ENCODE results near the gene SLC12A1. TPM values are rescaled to one million over a fixed set of nuclear protein-coding genes. Genes with fewer than 3 reads are reported as not detected.

Gene SLC12A1
- polyA plus RNA-seq (ENCODE audit: insufficient read length in 4 of 4), result 100 to 1,000 TPM in 3 of 4 donors, 1 to 10 TPM in 1; 8.3 to 779 (median 420) TPM

DNA sequence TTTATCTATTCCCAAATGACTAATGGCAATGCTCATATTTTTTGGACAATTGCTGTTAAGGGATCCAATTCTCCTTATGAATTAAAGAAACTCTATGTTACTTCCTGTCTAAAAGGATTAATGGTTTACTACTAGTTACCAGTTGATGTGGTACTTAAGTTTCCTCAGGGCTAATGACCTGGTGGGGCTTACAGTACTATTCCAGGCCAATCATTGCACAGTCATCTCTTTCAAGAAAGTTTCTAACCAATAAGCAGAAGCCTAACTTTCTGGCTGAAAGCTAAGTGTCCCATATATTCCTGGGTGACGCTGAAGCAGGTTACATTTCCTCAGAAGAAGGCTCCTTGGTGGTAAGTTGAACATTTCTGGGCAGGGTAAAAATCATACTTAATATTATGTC, at the start of gene SLC12A1:
Gene SLC12A1 (plus strand): TSS at position 322 of the 400 bp plus-strand sequence. CDS start 1,418 bp downstream, outside the sequence.
- DNase-seq (ENCODE audit: low read depth in 4 of 4, low spot score in 3 of 4), result no peak

DNA sequence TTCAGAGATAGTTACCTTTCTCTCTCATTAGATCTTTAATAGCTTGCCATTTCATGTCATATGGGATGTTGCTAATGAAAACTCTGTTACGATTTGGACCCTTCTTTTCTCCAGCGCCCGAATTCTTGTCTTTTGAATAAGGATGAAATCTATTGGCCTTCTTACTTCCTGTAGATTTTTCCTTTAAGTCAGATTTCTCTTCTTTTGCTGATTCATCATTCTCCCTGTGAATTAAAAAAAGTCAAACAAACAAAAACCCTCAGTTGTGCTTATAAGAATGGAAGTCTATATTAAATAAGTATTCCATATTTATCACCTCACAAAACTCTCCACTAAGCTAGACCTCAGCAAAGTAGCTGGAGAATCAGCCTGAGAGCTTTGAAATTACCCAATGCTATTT, 37.5 kb upstream of the SLC12A1 start:
- DNase-seq (ENCODE audit: low read depth in 4 of 4, low spot score in 3 of 4), result no peak

DNA sequence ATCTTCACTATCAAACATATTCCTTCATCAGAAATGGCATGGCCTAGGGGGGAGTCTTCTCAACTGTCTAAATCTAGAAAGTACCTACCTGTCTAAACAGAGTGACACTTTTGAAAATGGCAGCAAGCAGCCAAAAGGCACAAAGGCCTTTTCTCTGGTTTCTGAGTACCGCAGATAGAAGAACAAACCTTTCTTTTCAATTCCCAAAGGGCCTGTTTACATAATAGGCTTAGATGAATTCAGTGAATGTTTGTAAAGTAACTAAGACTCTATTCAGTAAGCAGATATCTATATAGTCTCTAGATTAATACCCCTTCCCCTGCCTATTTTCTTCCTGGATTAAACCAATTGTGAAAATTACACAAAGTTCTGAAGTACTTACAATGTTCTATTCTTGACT, 35.1 kb upstream of the SLC12A1 start:
- DNase-seq (ENCODE audit: low read depth in 4 of 4, low spot score in 3 of 4), result no peak

DNA sequence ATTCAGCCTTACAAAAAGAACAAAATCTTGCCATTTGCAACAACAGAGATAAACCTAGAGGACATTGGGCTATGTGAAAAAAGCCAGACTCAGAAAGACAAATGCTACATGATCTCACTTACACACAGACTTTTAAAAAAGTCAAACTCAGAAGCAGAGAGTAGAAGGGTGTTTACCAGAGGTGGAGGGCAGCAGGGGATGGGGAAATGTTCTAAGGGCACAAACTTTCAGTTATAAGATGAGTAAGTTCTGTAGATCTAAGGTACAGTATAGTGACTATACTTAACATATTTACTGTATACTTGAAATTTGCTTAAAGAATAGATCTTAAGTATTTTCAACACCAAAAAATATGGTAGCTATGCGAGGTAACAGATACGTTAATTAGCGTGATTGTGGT, 31.0 kb upstream of the SLC12A1 start:
- DNase-seq (ENCODE audit: low read depth in 4 of 4, low spot score in 3 of 4), result no peak

DNA sequence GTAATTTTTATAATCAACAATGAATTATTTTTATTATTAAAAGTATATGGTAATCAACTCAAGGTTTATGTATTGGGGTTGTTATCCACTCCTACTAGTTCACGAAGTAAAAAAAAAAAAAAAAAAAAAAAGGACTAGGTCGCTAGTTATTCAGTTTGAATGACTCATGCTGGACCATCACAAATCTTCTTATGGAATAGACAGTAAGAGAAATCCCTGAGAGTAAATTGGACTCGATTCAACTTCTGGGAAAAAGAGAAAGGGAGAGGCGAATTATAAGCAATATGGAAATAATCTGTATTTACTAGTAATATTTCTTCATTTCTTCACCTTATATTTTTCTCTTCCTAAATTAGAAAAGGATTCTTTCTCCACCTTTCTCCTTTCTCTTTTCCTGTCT, 30.0 kb upstream of the SLC12A1 start:
- no peak for DNase-seq (ENCODE audit: low read depth in 4 of 4, low spot score in 3 of 4)

DNA sequence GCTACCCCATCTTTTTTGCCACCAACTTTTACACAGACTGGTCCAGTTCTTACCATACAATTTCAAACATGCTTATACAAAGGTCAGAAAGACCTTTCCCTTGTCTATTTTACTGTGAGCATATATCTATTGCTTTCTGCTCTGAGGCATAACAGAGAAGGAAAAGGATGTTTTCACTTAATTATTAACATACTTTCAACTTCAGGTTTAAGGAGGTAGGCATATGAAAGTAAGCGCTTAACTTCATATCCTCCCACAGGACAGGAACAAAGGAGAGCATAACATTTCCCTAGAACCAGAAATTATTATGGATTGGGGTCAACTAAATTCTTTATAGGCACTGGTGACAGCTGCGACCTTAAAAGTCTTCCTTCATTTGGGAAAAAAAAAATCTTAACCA, 29.1 kb upstream of the SLC12A1 start:
- DNase-seq (ENCODE audit: low read depth in 4 of 4, low spot score in 3 of 4), result no peak

DNA sequence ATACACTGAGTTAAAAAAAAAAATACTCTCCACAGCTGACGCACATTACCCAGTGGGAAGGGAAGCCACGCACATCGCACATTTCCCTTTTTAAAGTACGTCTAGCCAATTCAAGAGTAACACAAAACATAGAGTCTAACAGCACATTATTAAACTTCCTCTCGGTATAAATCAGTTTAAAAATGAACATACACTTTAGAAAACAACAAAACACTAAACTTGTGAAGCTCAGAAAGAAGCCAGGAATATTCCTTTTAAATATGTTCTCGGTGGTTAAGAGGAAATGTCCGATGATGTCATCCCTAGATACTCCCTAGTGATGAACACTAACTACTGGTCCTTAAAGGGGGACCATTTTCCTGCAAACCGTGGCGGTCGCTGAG, 28.7 kb upstream of the SLC12A1 start:
- DNase-seq (ENCODE audit: low read depth in 4 of 4, low spot score in 3 of 4), result peak; percentile 14 to 62 (median 48)

DNA sequence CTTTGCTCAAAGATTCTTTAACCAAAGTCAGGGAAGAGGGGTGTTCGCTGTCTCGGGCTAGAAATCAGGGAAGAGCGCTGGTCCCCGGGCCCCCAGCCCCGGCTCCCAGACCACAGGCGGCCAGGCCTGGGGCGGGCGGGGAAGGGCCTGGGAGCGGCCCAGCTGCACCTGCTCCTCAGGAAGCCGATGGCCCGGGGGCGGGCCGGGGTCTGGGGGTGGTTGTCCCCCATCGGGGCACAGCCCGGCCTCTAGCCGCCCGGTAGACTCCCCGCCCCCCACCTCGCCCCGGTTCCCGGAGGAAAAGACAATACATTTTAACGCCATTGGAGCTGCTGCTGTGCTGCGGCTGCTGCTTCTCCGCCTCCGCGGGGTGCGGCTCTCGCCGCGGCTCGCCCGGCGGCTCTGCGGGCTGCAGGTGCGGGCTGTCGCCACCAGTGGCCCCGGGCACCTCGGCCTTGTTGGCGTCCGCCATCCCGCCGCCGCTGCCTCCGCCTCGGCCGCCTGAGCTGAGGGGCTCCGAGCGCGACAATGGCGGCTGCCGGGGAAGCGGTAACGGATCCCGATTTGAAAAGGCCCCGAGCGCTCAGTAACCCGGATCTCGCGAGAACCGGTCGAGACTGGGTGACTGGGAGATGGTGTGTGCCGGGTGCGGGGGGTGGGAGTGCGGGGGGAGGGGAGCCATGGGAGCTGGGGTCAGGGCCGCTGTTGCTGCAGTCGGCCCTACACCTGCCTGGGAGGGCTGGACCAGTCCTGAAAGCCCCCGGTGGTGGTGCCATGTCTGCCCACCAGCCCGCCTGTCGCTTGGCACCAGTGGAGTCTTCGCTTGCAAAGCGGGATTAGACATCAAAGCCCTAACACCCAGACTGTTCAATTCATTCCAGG, 28.1 kb upstream of the SLC12A1 start, which contains the start of gene MYEF2:
Gene MYEF2 (minus strand): TSS at position 530 of the 882 bp plus-strand sequence. CDS start 58 bp downstream, at position 472.
- peak; percentile 50 to 77 (median 69) for DNase-seq (ENCODE audit: low read depth in 4 of 4, low spot score in 3 of 4)

DNA sequence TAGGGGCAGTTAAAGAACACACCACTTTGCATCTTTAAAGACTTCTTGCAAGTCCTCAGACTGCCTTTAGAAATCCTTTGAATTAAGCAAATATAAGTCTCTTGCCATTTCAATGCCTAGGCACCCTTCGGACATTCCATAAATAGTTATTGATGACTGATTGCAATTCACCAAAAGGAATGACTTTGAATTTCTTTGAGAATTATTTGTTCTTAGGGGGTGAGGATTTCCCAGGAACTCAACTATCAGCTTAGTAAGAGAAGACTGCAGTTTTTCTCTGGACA, 27.5 kb upstream of the SLC12A1 start:
- no peak for DNase-seq (ENCODE audit: low read depth in 4 of 4, low spot score in 3 of 4)

DNA sequence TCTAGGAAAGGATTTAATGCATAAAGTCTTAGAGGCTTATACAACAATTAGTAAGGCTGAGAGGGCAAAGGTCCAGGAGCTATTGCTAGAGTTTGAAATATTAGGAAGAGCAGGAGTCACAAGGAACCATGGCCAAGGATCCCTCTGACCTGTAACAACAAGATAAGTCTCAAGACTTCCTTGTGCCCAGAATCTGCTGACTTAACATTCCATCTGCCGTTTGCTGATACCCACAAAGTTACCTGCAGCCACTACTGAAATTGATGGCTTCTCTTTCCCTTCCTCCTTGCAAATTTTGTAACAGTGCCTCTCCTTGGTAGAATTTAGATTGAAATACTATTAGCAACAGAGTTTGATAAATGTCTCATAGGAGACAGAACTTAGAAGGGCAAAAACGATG, 23.4 kb upstream of the SLC12A1 start:
- DNase-seq (ENCODE audit: low read depth in 4 of 4, low spot score in 3 of 4), result no peak

DNA sequence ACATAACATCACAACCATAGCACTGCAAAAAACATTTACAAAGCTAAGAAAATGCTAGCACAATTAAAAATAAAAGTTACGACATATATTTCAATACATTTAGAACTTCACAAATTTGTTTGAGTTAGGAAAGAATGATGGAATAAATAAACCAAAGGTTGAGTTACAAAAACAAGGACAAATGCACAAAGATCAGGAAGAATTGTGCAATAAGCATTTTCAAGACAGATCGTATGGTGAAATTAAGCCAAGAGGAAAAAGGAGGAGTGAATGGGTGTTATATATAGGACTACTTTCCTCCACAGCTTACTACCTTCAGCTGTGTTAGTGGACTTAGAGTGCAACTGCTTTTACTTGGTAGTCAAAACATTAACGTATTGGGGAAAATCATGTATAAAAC, 20.6 kb upstream of the SLC12A1 start:
- DNase-seq (ENCODE audit: low read depth in 4 of 4, low spot score in 3 of 4), result no peak

DNA sequence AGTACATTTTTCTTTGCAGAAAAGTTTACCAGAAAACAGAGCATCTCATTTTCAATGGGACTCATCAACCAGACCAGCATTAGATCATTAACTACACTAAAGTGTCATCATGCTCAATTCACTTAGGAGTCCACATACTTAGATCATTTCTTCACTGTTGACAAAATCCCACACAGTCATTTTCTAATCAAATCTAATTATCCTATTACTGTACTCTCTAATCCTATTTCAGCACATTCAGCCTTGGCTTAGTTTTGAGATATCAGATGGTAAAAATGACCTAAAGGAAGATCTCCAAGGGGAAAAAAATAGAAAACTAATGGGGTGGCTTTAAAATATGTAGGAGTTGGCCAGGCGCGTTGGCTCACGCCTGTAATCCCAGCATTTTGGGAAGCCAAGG, 19.8 kb upstream of the SLC12A1 start:
- DNase-seq (ENCODE audit: low read depth in 4 of 4, low spot score in 3 of 4), result no peak

DNA sequence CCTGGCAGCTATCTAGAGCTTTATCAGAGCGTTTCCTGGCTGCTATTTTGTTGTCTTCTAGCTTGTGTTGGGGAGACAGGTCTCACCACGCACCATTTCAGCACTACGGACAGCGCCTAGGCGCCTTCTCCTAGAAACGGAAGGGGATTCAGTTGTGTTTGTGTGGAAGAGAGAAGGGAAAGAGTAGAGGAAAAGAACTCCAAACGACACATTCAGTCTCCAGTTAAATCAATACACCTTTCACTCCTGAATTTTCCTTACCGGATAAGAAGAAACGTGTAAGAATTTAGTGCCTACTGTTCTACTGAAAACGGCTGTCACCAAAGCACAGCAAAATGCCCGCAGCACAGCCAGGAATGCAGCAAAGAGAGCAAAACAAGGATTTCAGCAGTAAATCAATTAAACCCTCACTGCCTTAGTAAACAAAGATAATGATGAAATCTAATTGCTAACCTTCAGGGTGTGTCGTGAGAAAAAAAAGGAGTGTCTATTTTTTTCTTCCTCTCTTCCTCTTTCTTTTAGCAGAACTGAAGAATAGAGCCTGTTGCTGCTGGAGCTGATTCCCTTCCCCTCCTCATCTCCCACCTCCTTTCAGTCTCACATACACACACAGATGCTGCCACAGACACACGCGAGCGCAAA, 15.0 kb upstream of the SLC12A1 start:
- peak; percentile 69 to 90 (median 78) for DNase-seq (ENCODE audit: low read depth in 4 of 4, low spot score in 3 of 4)

DNA sequence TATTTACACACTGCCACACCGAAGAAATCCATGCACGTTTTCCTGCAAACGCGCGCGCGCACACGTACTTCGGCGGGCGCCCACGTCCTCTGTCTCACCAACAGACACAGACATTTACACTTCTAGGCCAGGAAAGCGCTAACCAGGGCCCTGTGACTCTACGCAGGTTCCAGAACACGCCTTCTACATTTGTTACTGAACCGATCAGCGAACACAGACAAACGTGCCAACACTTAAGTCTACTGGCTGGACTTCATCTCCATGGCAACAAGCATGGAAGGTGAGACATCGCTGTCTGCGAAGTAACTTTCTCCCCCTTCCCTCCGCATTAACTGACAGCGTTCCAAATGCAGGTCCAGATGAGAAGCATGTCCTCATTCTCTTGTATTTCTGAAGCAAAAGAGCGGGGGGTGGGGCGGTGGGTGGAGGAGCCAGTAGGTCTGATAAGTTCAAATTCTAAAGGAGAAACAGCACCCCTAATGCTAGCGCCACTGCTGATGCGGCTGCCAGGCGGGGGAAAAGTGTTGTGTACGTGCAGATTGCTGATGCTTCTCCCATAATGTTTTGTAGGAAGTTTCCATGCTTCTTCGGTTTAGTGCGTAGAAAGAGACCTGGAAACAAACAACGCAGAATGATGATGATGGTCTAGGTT, 14.4 kb upstream of the SLC12A1 start, which contains the start of gene CTXN2:
Gene CTXN2 (plus strand): TSS at position 92 of the 652 bp plus-strand sequence. CDS start 9,636 bp downstream, outside the sequence.
- no peak for DNase-seq (ENCODE audit: low read depth in 4 of 4, low spot score in 3 of 4)

DNA sequence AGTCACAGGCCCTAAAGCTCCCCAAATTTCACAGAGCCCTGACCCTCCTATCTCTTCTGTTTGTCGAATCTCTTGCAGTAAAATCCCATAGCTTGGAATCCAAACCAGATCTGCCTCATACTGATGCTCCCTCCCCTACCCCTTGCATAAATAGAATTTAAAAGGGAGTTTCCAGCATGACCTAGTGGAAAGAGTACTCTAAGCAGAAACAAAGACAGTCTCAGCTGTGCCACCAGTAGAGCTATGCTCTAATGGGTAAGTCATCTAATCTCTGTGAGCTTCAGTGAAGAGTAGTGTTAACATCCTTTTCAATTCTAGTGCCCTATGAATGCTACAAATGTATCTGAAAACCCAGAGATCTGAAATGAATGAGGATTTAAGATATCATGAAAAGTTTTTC, 4.0 kb upstream of the SLC12A1 start:
- no peak for DNase-seq (ENCODE audit: low read depth in 4 of 4, low spot score in 3 of 4)

DNA sequence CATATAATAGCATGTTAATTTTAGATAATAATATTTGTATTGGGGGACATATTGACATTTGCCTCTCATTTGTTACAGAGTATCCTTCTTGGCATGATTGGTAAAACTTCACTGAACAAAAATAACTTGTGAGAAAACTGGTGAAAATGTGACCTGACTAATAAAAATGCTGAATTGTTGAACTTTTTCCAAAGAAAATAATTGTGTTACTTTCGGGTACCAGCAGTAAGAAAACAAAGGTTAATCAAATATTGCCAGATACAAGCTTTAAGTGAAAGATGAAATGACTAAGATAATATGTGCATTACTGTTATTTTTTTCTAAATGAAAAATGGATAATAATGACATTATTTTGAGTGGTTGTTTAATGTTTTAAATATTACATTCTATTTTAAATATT, 15.2 kb downstream of the SLC12A1 start:
- no peak for DNase-seq (ENCODE audit: low read depth in 4 of 4, low spot score in 3 of 4)

DNA sequence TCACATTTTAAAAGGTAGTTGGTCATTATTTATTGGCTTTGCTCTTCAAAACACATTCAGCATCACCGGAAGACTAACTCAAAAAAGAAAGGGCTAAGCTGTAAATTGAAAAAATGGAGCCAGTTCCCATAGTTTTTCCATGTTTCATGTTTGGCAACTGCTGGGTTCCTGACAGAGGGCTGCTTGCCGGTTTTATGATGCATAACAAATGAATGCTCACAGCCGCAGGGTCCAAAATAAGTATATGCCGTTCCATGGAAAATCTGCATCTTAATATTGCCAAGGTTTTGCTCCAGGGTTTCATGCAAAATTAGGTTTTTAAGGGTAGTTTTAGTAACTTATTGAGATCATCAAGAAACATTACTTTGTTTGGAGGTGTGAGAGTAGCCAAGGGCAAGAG, 15.8 kb downstream of the SLC12A1 start:
- DNase-seq (ENCODE audit: low read depth in 4 of 4, low spot score in 3 of 4), result no peak

DNA sequence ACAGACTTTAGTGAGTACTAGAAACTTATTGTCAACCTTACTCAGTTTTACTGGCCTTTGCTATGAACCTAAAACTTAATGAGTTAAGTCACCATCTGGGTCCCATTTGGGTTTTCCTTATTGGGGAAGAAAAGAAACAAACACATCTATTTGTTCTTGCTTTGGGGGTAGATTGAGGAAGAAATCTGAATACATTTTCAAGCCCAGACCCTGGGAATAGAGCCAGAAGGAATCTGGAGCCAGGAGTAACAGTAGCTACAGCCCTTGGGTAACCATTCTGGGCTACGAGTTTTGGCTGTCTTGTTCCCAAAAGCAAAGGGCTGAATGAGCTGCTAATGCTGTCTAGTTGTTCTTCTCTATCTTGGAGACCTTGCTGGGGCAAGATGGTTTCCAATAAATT, 16.5 kb downstream of the SLC12A1 start:
- DNase-seq (ENCODE audit: low read depth in 4 of 4, low spot score in 3 of 4), result no peak

DNA sequence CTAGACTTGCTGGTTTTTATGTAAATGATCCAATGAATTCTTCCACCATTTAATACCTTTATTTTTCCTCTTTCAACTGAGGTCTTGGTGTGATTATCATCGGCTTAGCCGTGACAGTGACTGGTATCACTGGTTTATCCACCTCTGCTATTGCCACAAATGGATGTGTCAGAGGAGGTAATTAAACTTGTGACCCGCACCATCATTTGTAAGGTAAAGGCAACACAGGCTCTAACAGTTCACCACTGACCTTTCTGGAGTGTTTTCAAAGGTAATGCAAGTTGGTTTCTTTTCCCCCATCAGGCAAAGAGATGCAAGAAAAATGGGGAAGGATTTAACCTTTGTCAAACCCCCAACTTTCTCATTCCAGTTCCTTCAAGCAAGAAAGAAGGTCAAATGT, 19.7 kb downstream of the SLC12A1 start:
- DNase-seq (ENCODE audit: low read depth in 4 of 4, low spot score in 3 of 4), result no peak

DNA sequence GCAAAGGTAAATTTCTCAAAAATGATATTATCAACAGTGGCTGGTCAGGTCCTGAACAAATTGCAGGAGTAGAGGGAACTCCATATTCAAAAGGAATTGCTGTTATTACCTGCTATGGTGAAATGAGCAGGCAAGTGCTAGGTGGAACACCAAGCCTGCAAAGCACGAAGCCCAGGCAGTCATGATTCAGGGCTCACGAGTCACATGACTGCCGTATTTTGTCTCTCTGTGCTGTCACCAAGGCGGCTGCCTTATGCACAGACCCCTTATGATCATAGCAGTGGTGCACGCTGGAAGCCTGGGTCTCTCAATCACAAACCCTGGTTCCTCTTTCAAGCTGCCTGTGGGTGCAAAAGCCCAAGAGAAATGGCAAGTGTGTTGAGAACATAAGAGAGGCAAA, 24.4 kb downstream of the SLC12A1 start:
- no peak for DNase-seq (ENCODE audit: low read depth in 4 of 4, low spot score in 3 of 4)

DNA sequence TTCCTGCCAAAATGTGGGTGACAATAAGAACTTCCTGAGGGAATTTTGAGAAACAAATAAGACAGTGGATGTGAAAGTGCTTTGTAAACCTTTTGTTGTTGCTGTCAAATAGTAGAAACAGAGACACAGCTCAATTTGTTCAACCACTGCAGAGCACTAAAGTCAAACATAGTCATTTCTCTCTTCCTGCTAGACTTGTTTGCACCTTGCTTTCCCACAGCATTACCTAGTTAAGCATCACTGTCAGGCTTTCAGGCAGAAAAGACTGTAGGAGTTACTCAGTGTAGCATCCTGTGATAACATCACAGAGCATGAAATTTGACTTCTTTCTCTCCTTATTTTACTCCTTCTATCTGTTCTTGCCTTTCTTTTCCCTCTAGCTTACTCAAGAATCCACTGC, 27.1 kb downstream of the SLC12A1 start:
- no peak for DNase-seq (ENCODE audit: low read depth in 4 of 4, low spot score in 3 of 4)

DNA sequence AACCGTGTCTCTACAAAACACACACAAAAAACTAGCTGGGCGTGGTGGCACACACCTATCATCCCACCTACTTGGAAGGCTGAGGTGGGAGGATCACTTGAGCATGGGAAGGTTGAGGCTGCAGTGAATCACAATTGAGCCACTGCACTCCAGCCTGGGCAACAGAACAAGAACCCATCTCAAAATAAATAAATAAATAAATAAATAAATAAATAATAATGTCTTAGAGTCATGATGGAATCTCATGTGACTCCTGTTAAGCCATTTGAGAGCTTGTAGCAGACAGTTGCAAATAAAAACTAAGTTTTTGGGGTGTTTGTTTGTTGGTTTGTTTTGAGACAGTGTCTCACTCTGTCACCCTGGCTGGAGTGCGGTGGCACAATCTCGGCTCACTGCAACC, 33.2 kb downstream of the SLC12A1 start:
- no peak for DNase-seq (ENCODE audit: low read depth in 4 of 4, low spot score in 3 of 4)

Measured in left renal pelvis (tissue), 4 donors.